GM18507 (cell line): ENCODE data around the gene ABTB1.

Experiments
- DNase-seq: peaks from one replicate; pipeline ENCODE4 v3.0.0; 2011; ENCODE audit warnings: low read depth; ENCODE audit not compliant: insufficient read length; ENCODE audit errors: extremely low spot score
- FAIRE-seq: peaks from 2 replicates; lab custom pipeline; 2011; peaks lifted over from hg19 to GRCh38; lab: Jason Lieb, UNC

ABTB1 gene

DNA sequence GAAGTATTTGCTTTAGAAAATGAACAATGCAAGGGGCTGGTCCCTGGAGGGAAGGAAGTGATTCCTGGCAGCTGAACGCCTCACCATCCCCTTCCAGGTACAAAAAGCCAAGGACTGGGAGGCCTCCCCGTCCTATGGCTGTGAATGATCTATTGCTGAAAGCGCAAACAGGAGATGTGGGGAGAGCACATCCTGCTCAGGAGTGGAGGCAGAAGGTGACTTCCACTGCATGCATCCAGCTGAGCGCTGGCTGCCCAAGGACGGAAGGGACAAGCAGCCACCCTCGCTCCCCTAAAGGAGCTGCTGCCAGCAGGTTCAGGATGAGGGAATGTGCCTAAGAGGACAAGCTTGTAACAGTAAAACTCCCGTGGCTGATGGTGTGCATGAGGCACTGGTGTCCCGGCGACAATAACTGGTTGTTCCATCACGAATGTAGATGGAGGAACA, 41.4 kb downstream of the ABTB1 start:
- FAIRE-seq (no peak), DNase-seq (no peak)

- DNase-seq = no peak
- no peak for FAIRE-seq
These were observed 42.1 kb downstream of the ABTB1 start for GRCh38 chr3:127714866-127715265.

GRCh38 chr3:127715532-127715931, 42.8 kb downstream of the ABTB1 start:
- FAIRE-seq = no peak
- no peak for DNase-seq

- FAIRE-seq (no peak), DNase-seq (no peak)
These were observed 43.6 kb downstream of the ABTB1 start for GRCh38 chr3:127716384-127716783.

GRCh38 chr3:127717357-127718244, 44.8 kb downstream of the ABTB1 start:
- no peak for FAIRE-seq

GRCh38 chr3:127718245-127718915, 45.6 kb downstream of the ABTB1 start:
- DNase-seq (no peak), FAIRE-seq (no peak)

More at GRCh38 chr3:127717357-127718244, 44.8 kb downstream of the ABTB1 start:
- no peak for DNase-seq

DNA sequence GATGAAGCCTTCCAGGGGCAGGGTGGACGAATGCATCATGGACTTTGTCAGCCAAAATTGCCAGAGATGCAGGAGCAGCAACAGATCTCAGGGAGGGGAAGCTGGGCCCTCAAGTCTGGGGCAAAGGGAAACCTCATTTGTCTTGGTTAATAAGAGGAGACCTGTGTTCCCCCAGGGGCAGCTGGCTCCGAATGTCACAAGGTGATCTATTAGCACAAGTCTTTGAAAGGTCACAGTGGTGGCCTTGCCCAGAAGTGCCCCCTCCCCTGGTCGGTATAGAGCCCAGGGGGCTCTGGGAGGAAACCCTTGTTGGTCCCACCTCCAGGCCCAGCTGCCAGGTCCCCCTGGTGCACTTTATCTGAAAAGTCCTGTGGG, 46.2 kb downstream of the ABTB1 start:
- DNase-seq = no peak
- no peak for FAIRE-seq

- DNase-seq = no peak
- FAIRE-seq = no peak
These were observed 46.6 kb downstream of the ABTB1 start for GRCh38 chr3:127719369-127719768.

DNA sequence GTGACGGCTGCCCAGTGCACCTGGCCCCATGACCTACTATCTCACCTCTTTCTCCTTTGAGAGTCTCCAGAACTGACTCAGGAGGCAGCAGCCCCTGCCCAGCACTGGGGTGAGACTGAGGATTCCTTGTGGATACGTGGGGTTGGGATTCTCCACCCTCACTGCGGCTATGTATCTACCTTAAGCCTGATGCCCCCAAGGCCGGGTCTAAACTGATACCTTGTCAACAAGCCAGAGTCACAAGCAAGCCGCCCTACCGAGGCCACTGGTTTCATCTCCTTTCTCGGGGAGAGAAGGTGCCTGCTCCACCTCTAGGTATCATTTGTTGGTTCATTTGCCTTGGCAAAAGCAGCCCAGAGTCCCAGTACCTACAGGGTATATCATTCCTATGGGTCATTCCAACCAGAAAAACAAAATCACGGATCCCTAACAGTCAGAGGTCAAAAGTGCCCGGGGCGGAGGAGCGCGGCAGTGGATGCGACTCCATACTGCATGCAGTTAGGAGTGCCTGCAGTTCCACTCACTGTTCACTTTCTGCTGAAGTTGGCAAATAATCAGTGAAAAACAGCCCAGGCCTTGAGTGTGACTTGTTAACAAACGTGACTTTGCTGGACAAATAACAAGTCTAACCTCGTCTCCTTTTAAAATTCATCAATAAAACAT, 47.5 kb downstream of the ABTB1 start:
- no peak for FAIRE-seq
- DNase-seq = no peak

GRCh38 chr3:127720985-127721935, 48.5 kb downstream of the ABTB1 start:
- DNase-seq (no peak), FAIRE-seq (no peak)

- FAIRE-seq (no peak), DNase-seq (no peak)
These were observed 49.5 kb downstream of the ABTB1 start for GRCh38 chr3:127722091-127722784.

DNA sequence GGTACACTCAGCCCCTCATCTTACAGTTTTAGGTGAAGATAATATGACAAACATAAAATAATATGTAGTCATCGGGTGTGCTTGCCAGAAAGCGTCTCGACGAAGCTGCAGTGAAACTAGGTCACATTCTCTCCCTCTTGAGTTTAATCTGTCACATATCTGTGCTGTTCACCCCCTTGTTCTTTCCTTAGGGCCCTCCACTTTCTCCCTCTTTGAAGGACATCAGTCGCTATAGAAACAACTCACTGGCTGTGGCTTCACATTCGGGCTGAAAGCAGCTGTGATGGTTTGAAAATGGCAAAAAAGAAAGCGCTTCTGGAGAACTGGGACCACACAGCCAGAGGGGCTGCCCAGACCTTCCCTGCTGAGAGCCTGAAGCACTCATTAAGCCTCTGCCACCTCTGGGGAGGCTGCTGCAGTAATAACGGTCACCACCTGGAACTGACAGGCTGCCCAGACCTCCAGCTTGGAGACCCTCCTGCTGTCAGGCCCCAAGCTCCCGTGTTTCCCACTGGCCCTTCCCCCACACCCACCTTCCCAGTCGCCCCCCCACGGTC, 50.3 kb downstream of the ABTB1 start:
- FAIRE-seq = no peak
- no peak for DNase-seq

- DNase-seq (no peak), FAIRE-seq (no peak)
These were observed 54.1 kb downstream of the ABTB1 start for GRCh38 chr3:127726894-127727293.

DNA sequence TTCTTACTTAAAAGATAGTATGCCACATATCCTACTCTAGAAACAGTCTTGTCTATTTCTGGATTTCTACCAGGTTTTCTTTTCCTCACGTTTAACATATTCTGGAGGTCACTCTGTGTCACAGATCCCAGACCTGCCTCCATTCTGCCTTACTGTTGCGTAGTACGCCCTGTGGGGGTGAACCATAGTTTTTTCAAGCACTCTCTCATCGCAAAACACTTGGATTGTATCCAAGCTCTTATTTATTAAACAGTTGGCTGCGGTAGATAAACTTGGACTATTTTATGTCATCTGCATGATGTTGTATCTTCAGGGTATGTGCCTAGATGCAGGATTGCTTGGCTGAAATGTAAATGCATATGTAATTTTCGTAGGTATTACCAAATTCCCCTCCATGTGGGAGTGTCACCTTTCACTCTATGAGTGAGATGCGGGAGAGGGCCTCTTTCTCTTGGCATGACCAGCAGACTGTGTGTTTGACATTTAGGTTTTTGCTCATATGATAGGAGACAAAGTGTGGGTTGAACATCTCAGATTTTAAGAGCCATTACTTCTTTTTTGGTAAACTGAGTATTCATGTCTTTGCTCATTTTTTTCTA, 55.8 kb downstream of the ABTB1 start:
- no peak for FAIRE-seq

GRCh38 chr3:127729556-127730056, 56.9 kb downstream of the ABTB1 start:
- DNase-seq = no peak
- no peak for FAIRE-seq

More for the DNA sequence above, 55.8 kb downstream of the ABTB1 start:
- no peak for DNase-seq

GRCh38 chr3:127730171-127730570, 57.4 kb downstream of the ABTB1 start:
- DNase-seq (no peak), FAIRE-seq (no peak)
